Suprapubic skin (tissue), 3 donors: ENCODE measurements around the gene HNRNPM.

ENCODE experiments used
- CTCF ChIP-seq, 2 donors: fragments of 200-600 bp in 1 of 2; fragments of 450-650 bp in 1 of 2; sonication (generic) in 1 of 2; IDR thresholded peaks; one replicate each; pipeline ENCODE4 v1.5.1; 2016 to 2019; ENCODE audit warnings: antibody characterized with exemption in 2 of 2, mild to moderate bottlenecking in 1 of 2, moderate library complexity in 1 of 2
- POLR2AphosphoS5 ChIP-seq, 3 donors: sonication (generic); formaldehyde crosslinking; IDR thresholded peaks; one replicate each; pipeline ENCODE4 v1.6.1; 2017; ENCODE audit warnings: antibody characterized with exemption in 3 of 3

- TF ChIP-seq CTCF (IDR thresholded peaks at IDR 0.05) (no peak), POLR2AphosphoS5 (IDR thresholded peaks at IDR 0.05) (no peak)
These were observed 68.4 kb downstream of the HNRNPM start for GRCh38 chr19:8513036-8513686.
